ENCODE results near the gene VASP. TPM values are rescaled to one million over a fixed set of nuclear protein-coding genes. Genes with fewer than 3 reads are reported as not detected.

The VASP gene
- polyA plus RNA-seq, 1 donor from 2014 or later, result 6.1 TPM

- H3K27me3 ChIP-seq (ENCODE audit: insufficient read depth, low read depth, low read length), result no peaks in the 10 kb centered on the region
- no peaks in the 10 kb centered on the region for H3K9me2 ChIP-seq (ENCODE audit: insufficient read depth, low read length)
- H3K27ac ChIP-seq (ENCODE audit: low read length), result no peak overlapping the region
- no peaks in the 10 kb centered on the region for H3K9me3 ChIP-seq (ENCODE audit: low read length)
- no peaks in the 10 kb centered on the region for H3F3A ChIP-seq (ENCODE audit: insufficient read depth, low read length, poor library complexity, severe bottlenecking)
- no peak overlapping the region for H3K9ac ChIP-seq (ENCODE audit: low read length)
- H2AFZ ChIP-seq (ENCODE audit: low read depth, low read length), result no peak overlapping the region
- H3K79me2 ChIP-seq (replicated peaks; ENCODE audit: insufficient read depth, low read length), result no peaks in the 10 kb centered on the region
- no peak for TF ChIP-seq REST (IDR thresholded peaks at IDR 0.05; ENCODE audit: borderline replicate concordance)
- no peak for TF ChIP-seq RAD21 (conservative IDR thresholded peaks at IDR 0.05)
- no peak for TF ChIP-seq EP300 (conservative IDR thresholded peaks at IDR 0.05; ENCODE audit: poor library complexity, severe bottlenecking)
- TF ChIP-seq, protein P1, sequence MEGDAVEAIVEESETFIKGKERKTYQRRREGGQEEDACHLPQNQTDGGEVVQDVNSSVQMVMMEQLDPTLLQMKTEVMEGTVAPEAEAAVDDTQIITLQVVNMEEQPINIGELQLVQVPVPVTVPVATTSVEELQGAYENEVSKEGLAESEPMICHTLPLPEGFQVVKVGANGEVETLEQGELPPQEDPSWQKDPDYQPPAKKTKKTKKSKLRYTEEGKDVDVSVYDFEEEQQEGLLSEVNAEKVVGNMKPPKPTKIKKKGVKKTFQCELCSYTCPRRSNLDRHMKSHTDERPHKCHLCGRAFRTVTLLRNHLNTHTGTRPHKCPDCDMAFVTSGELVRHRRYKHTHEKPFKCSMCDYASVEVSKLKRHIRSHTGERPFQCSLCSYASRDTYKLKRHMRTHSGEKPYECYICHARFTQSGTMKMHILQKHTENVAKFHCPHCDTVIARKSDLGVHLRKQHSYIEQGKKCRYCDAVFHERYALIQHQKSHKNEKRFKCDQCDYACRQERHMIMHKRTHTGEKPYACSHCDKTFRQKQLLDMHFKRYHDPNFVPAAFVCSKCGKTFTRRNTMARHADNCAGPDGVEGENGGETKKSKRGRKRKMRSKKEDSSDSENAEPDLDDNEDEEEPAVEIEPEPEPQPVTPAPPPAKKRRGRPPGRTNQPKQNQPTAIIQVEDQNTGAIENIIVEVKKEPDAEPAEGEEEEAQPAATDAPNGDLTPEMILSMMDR (IDR thresholded peaks at IDR 0.05; ENCODE audit: poor library complexity, severe bottlenecking), result no peak
- TF ChIP-seq POLR2AphosphoS5 (IDR thresholded peaks at IDR 0.05), result no peak
- TF ChIP-seq EZH2 (IDR thresholded peaks at IDR 0.05; ENCODE audit: borderline replicate concordance, insufficient read depth, low read length, poor library complexity, severe bottlenecking), result no peak
- no peak for TF ChIP-seq SMC3 (conservative IDR thresholded peaks at IDR 0.05; ENCODE audit: poor library complexity)
- no peak for TF ChIP-seq MXI1 (conservative IDR thresholded peaks at IDR 0.05; ENCODE audit: poor library complexity, severe bottlenecking)
- TF ChIP-seq TAF1 (IDR thresholded peaks at IDR 0.05; ENCODE audit: low read depth), result no peak
- H4K20me1 ChIP-seq (ENCODE audit: insufficient read depth), result no peaks in the 10 kb centered on the region
- no peaks in the 10 kb centered on the region for H3K36me3 ChIP-seq (ENCODE audit: insufficient read depth, low read length)
- no peak overlapping the region for H3K4me3 ChIP-seq (ENCODE audit: low read length)
- H3K4me2 ChIP-seq (ENCODE audit: low read length), result no peak overlapping the region
These were observed 44.0 kb upstream of the VASP start for GRCh38 chr19:45463241-45463640.

DNA sequence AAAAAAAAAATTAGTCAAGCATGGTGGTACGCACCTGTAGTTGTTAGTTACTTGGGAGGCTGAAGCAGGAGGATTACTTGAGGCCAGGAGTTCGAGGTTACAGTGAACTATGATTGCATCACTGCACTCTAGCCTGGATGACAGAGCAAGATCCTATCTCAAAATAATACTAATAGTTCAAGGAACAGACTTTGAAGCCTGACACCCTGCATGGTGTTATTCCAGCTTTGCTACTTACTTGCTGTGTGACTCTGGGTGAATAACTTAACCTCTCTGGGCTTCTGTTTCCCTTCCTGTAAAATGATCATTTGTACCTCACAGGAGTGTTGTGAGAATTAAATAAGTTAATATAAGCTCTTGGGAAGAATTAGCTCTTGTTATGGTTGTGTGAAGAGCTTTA lies 43.0 kb upstream of the VASP start:
- Histone ChIP-seq H3K36me3 (ENCODE audit: insufficient read depth, low read length) (no peaks in the 10 kb centered on the region), H2AFZ (ENCODE audit: low read depth, low read length) (no peak overlapping the region), H3K9ac (ENCODE audit: low read length) (no peak overlapping the region), H3F3A (ENCODE audit: insufficient read depth, low read length, poor library complexity, severe bottlenecking) (no peaks in the 10 kb centered on the region), H3K9me3 (ENCODE audit: low read length) (no peaks in the 10 kb centered on the region), H3K27me3 (ENCODE audit: insufficient read depth, low read depth, low read length) (no peaks in the 10 kb centered on the region), H4K20me1 (ENCODE audit: insufficient read depth) (no peaks in the 10 kb centered on the region), H3K79me2 (replicated peaks; ENCODE audit: insufficient read depth, low read length) (no peaks in the 10 kb centered on the region), H3K4me2 (ENCODE audit: low read length) (no peak overlapping the region), H3K27ac (ENCODE audit: low read length) (no peak overlapping the region), H3K9me2 (ENCODE audit: insufficient read depth, low read length) (no peaks in the 10 kb centered on the region), H3K4me3 (ENCODE audit: low read length) (no peak overlapping the region)
- TF ChIP-seq EZH2 (IDR thresholded peaks at IDR 0.05; ENCODE audit: borderline replicate concordance, insufficient read depth, low read length, poor library complexity, severe bottlenecking), result no peak
- TF ChIP-seq SMC3 (conservative IDR thresholded peaks at IDR 0.05; ENCODE audit: poor library complexity), result no peak
- TF ChIP-seq RAD21 (conservative IDR thresholded peaks at IDR 0.05), result no peak
- TF ChIP-seq REST (IDR thresholded peaks at IDR 0.05; ENCODE audit: borderline replicate concordance), result no peak
